OCI-LY7 (cell line): ENCODE results near the gene SCGB1D1. TPM values are rescaled to one million over a fixed set of nuclear protein-coding genes. Genes with fewer than 3 reads are reported as not detected.

Source experiments
- BruUV-seq: library from RNA; stranded (reverse); fragments of 400-500 nt; replicated peaks from 2 replicates; lab custom pipeline; 2021; lab: Mats Ljungman, UMichigan
- CTCF ChIA-PET: fragments of 300-600 bp; sonication (Branson Sonifier 250); formaldehyde crosslinking; loops from one replicate; lab custom pipeline; 2022; ENCODE audit warnings: antibody characterized with exemption; ENCODE audit not compliant: unreplicated experiment; lab: Charles Lee
- POLR2A ChIA-PET: fragments of 300-600 bp; sonication (Branson Sonifier 250); formaldehyde crosslinking; loops from one replicate; lab custom pipeline; 2022; ENCODE audit warnings: antibody characterized with exemption; lab: Charles Lee
- DNase-seq: peaks from one replicate; pipeline ENCODE4 v3.0.0-alpha.2; 2015; ENCODE audit warnings: low spot score
- H2AFZ ChIP-seq: fragments of 200-600 bp; sonication (generic), shearing (Covaris generic); 2 replicates; pipeline ENCODE4 v1.6.1; 2014; ENCODE audit warnings: mild to moderate bottlenecking, antibody characterized with exemption, low read length, moderate library complexity
- H3K27ac ChIP-seq: fragments of 200-600 bp; sonication (generic); 2 replicates; pipeline ENCODE4 v1.5.1; 2014; ENCODE audit warnings: mixed run types, low read depth, mild to moderate bottlenecking, moderate library complexity, low read length, inconsistent platforms; ENCODE audit not compliant: poor library complexity, severe bottlenecking
- H3K36me3 ChIP-seq: fragments of 200-600 bp; sonication (generic); 2 replicates; pipeline ENCODE4 v1.6.1; 2014; ENCODE audit warnings: mild to moderate bottlenecking, antibody characterized with exemption, low read length, moderate library complexity, mixed read lengths; ENCODE audit not compliant: insufficient read depth
- H3K4me1 ChIP-seq: fragments of 200-600 bp; sonication (generic); 2 replicates; pipeline ENCODE4 v1.5.1; 2014; ENCODE audit warnings: mild to moderate bottlenecking, low read length; ENCODE audit not compliant: insufficient read depth, poor library complexity, severe bottlenecking
- H3K4me2 ChIP-seq: fragments of 200-600 bp; sonication (generic); 2 replicates; pipeline ENCODE4 v1.6.1; 2014; ENCODE audit warnings: mild to moderate bottlenecking, low read length
- H3K4me3 ChIP-seq: fragments of 200-600 bp; sonication (generic); 2 replicates; pipeline ENCODE4 v1.5.1; 2014; ENCODE audit warnings: mild to moderate bottlenecking, low read depth, low read length; ENCODE audit not compliant: poor library complexity, severe bottlenecking
- H3K79me2 ChIP-seq: fragments of 200-600 bp; sonication (generic); 2 replicates; pipeline ENCODE4 v1.6.1; 2016; ENCODE audit warnings: low read depth, mild to moderate bottlenecking, low read length, moderate library complexity, mixed read lengths; ENCODE audit not compliant: insufficient read depth
- H3K9me2 ChIP-seq: fragments of 200-600 bp; sonication (generic); 2 replicates; pipeline ENCODE4 v1.6.1; 2016; ENCODE audit warnings: mild to moderate bottlenecking, low read length, mixed read lengths; ENCODE audit not compliant: insufficient read depth
- H3K9me3 ChIP-seq: fragments of 200-600 bp; sonication (generic); 2 replicates; pipeline ENCODE4 v1.6.1; 2014; ENCODE audit warnings: mild to moderate bottlenecking, mixed run types, low read length, mixed read lengths
- H4K20me1 ChIP-seq: fragments of 200-600 bp; sonication (generic); 2 replicates; pipeline ENCODE4 v1.6.1; 2014; ENCODE audit warnings: mild to moderate bottlenecking, antibody characterized with exemption, low read length, moderate library complexity, mixed read lengths; ENCODE audit not compliant: insufficient read depth
- CTCF ChIP-seq: fragments of 200-600 bp; sonication (generic); conservative IDR thresholded peaks from 2 replicates; pipeline ENCODE4 v1.5.1; 2014; ENCODE audit warnings: mild to moderate bottlenecking, antibody characterized with exemption, low read length, moderate library complexity, mixed read lengths
- EZH2phosphoT487 ChIP-seq: fragments of 200-600 bp; sonication (generic); IDR thresholded peaks from 2 replicates; pipeline ENCODE4 v1.6.1; 2018; ENCODE audit warnings: low read depth, borderline replicate concordance, mild to moderate bottlenecking, mixed run types, antibody characterized with exemption, low read length, moderate library complexity, mixed read lengths
- intact Hi-C: fragments of 100-400 bp; cut with micrococcal nuclease; formaldehyde crosslinking; loops from one replicate; pipeline ENCODE4 v1.10.0; 2022; ENCODE audit not compliant: unreplicated experiment
- total RNA-seq, 2 experiments: library from RNA; depleted of rRNA in 1 of 2; stranded (reverse); fragments of >200 nt in 1 of 2; shearing (Covaris generic) in 1 of 2; gene quantifications; 2 replicates each; pipeline ENCODE4 v1.2.3, GENCODE V29; 2014 to 2022

The SCGB1D1 gene
- total RNA-seq, 2 experiments from 2014 or later = not detected

- no peaks in the 10 kb centered on the region for H3K9me2 ChIP-seq
- intact Hi-C loops = no loop called here
- peaks cover 99% of the 10 kb centered on the region for H3K36me3 ChIP-seq
- H3K27ac ChIP-seq = no peak overlapping the region
- H2AFZ ChIP-seq = no peak overlapping the region
- TF ChIP-seq EZH2phosphoT487 (no peak), CTCF (no peak)
- no peak overlapping the region for H3K4me3 ChIP-seq
- no TSS peak for BruUV-seq
- no peaks in the 10 kb centered on the region for H3K79me2 ChIP-seq
- POLR2A ChIA-PET = no interaction called here
- DNase-seq = no peak
- CTCF ChIA-PET = no interaction called here
- no peaks in the 10 kb centered on the region; the same call in 1 of the 2 replicates for H4K20me1 ChIP-seq
- no peaks in the 10 kb centered on the region for H3K4me1 ChIP-seq
- H3K9me3 ChIP-seq = no peaks in the 10 kb centered on the region
- no peak overlapping the region for H3K4me2 ChIP-seq
Observed at GRCh38 chr11:62148271-62148980, 41.6 kb upstream of the SCGB1D1 start.

GRCh38 chr11:62149986-62150886, 39.8 kb upstream of the SCGB1D1 start:
- peaks cover 86% of the 10 kb centered on the region for H3K36me3 ChIP-seq
- POLR2A ChIA-PET = no interaction called here

More at GRCh38 chr11:62149986-62150886, 39.8 kb upstream of the SCGB1D1 start:
- no peak for DNase-seq
- intact Hi-C loops = no loop called here
- Histone ChIP-seq H4K20me1 (no peaks in the 10 kb centered on the region; the same call in 1 of the 2 replicates), H3K4me2 (no peak overlapping the region), H3K27ac (no peak overlapping the region), H2AFZ (no peak overlapping the region), H3K79me2 (no peaks in the 10 kb centered on the region), H3K4me1 (no peaks in the 10 kb centered on the region), H3K9me2 (no peaks in the 10 kb centered on the region), H3K4me3 (no peak overlapping the region), H3K9me3 (no peaks in the 10 kb centered on the region)
- CTCF ChIA-PET = no interaction called here
- BruUV-seq = no TSS peak
- TF ChIP-seq EZH2phosphoT487 (no peak), CTCF (no peak)
